CD4-positive, alpha-beta T cell treated with Interleukin-15 for 4 hours (primary cell): ENCODE results near the gene LMBR1L.
"Not testable (repeated sequence)": the region's sequence is repeated elsewhere in the genome, so short reads cannot be mapped to it uniquely, and the experiment has no call there.

Experiments used
- DNase-seq: peaks from one replicate; pipeline ENCODE4 v3.0.0-alpha.2; 2020; ENCODE audit warnings: low spot score

Gene LMBR1L, protein sequence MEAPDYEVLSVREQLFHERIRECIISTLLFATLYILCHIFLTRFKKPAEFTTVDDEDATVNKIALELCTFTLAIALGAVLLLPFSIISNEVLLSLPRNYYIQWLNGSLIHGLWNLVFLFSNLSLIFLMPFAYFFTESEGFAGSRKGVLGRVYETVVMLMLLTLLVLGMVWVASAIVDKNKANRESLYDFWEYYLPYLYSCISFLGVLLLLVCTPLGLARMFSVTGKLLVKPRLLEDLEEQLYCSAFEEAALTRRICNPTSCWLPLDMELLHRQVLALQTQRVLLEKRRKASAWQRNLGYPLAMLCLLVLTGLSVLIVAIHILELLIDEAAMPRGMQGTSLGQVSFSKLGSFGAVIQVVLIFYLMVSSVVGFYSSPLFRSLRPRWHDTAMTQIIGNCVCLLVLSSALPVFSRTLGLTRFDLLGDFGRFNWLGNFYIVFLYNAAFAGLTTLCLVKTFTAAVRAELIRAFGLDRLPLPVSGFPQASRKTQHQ

DNA sequence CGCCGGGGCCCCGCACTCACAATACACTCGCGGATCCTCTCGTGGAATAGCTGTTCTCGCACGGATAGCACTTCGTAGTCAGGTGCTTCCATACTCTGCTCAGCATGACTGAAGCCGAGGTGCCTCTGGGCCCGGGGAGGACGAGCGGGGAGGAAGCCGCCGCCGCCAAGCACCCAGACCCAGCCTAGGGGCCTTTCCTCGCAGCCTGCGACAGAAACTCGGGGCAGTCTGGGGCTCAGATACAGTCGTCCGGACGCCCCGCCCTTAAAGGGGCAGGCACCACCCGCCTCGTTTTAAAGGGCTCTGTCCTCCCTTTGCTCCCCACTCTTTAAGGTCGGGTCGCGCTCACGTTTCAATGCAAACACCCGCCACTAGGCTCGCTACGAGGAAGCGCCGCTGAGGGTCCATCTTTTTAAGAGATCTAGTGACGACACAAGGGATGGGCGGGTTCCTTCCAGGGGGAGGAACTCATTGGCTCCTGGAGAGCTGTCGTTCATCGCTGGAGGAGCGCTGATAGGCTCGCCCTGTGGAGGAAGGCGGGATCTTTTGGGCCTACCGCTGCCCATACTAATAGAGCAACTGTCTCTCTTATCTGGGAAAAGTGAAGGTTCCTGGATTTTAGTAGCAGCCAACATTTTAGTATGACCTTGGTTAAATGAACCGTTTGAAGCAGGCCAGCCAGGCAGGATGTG is at the start of gene LMBR1L:
TSS of gene LMBR1L (minus strand) at position 384 of the 692 bp plus-strand sequence. CDS start at position 92, 292 bp downstream.
- peak; percentile 98 for DNase-seq

DNA sequence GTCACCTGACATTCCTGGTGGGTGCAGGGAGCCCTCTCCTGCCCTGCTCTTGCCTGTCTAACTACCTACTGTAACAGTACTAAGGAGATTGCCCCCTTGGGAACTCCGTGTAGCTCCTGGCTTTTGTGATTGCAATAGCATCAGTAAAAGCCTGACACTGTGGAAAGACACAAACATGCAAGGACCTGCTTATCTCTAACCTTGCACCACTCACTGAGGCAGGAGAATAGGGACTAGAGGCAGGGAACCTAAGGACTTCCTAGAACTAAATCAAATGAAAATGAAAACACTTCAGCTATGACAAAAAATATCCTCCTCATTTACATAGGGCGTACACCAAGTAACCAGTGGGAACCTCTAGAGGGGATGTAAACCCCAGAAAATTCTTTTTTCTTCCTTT is 49.8 kb upstream of the LMBR1L start:
- DNase-seq = no peak

DNA sequence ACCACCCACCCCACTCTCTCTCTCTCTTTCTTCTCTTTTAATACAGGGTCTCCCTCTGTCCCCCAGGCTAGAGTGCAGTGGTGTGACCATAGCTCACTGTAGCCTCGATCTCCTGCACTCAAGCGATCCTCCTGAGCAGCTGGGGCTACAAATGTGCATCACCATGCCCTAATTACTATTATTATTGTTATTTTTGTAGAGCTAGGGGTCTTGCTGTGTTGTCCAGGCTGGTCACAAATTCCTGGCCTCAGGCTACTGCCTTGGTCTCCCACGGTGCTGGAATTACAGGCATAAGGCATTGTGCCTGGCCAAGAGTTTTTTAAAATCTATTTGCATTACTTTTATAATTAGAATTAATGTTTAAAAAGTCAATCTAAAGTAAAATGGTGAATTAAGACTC is 43.6 kb upstream of the LMBR1L start:
- no peak for DNase-seq

DNA sequence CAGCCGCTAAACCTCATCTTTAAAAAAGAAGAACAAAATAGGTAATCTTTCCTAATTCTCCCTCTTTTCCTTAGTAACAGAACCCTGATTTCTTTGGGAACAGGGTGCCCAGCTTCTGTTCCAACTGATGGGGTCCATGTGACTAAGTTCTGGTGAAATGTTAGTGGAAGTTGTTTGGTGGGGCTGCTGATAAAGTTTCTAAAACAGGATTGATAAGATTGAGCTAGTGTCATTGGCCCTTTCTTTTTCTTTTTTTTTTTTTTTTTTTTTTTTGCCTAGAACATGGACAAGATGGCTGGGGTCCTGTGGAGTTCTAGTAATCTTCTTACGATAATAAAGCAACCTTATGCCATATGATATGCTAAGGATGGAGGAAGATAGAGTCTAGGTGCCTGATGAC is 36.7 kb upstream of the LMBR1L start:
- DNase-seq = no peak

DNA sequence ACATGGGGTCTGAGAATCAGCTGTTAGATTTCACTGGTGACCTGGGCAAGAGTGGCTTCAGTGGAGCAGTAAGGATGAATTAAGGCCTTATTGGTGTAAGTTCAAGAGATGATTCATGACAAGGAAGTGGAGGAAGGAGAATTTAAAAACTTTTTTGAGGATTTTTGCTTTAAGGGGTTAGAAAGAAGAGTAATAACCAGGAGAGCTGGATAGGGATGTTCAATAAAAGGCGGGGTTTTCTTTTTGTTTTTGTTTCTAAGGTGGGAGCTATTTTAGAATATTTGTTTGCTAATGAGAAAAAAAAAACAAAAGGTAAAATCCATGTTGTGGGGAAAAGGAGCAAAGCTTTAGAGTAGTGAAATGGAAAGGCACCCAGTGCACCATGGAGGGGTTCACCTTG is 35.8 kb upstream of the LMBR1L start:
- no peak for DNase-seq

DNA sequence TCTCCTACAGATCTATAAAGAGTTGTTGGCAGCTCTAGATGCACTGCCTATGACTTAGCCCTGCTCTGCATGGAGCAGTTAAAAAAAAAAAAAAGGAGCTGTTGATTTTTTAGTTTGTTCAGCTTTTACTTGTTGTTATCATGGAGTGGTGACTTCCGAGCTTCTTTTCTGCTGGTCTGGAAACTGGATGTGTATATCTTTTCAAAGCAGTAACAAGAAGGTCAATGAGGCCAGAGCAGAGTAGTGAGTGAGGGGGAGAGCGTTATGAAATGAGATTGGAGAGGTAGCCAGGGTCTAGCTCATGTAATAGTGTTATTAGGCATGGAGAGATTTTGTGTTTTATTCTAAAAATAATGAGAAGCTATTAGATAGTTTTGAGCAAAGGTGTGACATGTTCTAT is 33.7 kb upstream of the LMBR1L start:
- DNase-seq = no peak

DNA sequence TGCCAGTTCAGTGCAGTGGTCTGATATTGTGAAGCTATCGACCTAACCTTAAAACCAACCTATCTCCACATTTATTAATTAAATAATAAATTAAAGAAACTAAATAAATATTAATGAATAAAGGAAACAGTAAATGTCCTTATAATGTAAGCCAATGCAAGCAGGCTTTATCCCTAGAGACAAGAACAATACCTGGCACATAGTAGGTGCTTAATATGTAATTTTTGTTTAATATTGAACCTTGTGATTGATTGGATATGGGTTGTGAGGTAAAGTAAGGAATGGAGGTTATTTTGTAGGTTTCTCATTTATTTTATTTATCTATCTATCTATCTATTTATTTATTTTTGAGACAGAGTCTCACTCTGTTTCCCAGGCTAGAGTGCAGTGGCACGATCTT is 28.4 kb upstream of the LMBR1L start:
- no peak for DNase-seq

DNA sequence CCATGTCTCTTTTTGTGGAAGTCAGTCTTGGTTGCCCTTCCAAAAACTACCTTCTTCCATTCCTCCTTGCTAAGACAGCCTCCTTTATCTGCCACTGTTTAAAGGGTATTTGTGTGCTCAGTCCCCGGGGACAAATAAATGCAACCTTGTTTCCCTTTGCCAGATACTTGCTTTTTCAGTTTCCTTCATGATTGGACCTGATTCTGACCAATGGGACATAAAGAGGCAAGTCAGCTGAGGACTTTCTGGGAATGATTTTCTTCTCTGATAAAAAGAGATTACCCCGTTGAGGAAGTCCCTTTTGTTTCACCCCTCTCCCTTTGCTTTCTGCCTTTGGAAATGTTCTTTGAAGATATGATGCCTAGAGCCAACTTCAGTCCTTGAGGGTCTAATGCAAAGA is 27.9 kb upstream of the LMBR1L start:
- DNase-seq = no peak

DNA sequence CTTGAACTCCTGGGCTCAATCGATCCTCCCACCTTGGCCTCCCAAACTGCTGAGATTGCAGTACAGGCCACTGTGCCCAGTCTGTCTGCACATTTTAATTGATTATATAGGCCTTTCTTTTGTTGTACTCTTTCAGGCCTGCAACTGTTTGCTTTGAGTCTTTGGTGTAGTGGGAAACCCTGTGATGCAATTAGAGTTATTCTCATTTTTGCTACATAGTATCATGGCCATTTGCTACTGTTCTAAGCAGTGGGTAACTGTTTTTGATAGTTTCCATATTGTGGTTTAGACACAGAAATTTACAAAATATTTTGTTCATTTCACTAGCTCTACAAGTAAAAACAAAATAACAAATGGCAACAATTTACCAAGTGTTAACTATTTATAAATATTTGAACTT is 26.8 kb upstream of the LMBR1L start:
- DNase-seq = no peak

DNA sequence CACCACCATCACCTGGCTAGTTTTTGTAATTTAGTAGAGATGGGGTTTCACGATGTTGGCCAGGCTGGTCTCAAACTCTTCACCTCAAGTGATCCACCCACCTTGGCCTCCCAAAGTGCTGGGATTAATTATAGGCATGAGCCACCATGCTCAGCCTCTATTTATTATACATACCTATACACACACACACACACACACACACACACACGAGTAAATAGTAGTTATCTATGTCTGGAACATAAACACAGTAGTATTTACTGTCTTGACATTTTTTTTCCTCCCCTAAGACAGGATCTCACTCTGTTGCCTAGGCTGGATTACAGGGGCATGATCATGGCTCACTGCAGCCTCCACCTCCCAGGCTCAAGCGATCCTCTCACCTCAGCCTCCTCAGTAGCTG is 26.4 kb upstream of the LMBR1L start:
- DNase-seq = not testable (repeated sequence)

DNA sequence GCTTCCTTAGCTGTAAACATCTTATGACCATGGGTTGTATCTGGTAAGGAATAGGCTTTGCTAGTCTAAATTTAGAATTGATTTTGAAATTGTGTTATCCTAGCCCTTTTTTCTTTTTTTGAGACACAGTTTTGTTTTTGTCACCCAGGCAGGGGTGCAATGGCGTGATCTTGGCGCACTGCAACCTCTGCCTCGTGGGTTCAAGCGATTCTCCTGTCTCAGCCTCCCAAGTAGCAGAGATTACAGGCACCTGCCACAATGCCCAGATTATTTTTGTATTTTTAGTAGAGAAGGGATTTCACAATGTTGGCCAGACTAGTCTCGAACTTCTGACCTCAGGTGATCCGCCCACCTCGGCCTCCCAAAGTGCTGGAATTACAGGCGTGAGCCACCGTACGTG is 22.9 kb upstream of the LMBR1L start:
- DNase-seq = no peak

DNA sequence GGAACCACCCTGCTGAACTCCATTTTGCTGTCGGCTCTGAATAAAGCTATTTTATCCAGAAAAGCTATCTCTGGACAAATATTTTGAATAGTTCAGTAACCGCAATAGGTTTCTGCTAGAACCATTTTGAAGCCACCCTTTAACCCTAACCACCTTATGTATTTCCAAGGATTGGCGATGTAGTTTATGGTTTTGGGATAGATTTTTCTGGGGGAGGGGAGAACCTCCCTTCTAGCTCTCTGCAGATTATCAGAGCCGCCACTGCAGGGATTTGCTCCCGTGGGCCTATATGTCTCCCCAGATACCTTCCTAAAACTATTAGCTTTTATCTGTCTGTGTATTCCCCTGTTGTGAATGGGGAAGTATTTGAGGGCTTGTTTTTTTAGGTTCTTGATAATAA is 22.4 kb upstream of the LMBR1L start:
- no peak for DNase-seq

DNA sequence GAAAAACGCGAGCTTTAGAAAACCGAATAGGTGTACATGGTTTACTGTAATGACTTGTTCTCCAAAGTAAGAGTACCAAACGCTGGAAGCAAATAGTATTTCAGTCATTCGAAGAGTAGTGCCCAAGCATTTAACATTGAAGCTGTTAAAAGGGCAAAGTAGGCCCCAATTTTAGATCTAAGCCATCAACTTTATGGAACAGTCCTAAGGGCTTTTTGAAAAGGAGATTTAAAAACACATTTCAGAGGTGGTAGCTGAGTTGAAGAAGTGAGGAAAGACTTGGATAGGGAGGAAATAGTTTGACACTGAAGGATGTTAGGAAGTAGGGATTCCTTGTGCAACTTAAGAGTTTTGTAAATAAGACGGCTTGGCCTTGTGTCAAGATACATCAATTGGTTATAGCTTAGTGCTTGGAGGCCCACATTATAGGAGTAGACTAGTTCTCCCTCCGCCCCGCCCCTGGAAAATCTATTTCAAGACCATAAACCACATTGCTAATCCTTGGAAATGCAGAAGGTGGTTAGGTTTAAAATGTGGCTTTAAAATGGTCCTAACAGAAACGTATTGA is 21.3 kb upstream of the LMBR1L start:
- no peak for DNase-seq

DNA sequence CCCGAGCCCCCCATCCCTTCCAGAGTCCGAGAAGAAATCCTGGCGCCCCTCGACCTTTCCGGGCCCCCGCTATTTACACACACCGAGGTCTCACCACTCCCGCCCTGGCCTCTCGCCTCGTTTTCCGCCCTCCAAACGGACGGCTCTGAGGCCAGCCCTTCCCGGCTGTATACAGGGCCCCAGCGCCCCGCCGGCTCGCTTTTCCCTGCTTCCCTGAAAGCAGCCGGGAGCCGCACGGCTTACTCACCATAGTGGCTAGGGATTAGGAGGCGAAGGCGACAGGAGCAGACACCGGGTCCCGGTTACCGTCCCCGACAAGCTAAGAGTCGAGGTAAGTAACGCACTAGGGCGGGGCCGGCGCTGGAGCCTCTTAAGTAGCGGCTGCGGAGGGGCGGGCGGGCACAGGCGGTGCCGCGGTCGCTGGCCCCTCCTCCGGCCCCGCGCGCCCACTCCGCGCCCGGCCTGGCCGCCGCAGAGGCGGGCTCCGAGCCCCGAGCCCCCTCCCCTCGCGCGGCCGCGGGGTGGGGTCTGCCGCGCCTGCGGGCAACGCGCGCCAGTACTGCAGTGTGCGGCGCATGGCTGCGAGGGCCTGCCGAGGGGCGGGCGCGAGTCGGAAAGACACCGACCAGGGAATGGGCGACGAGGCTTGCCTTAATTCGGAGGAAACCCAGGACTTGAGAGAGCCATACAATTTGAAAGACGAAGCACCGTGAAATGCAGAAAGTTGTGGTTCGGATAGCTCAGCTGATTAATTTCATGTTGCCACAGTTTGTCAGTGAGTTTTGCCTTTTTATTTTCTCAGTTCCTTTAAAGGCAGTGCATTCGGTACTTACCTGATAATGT is 20.6 kb upstream of the LMBR1L start, which contains the start of gene TUBA1B:
TSS of gene TUBA1B (minus strand) at position 345 of the 843 bp plus-strand sequence. CDS start at position 250, 95 bp downstream.
- peak; percentile 93 for DNase-seq

DNA sequence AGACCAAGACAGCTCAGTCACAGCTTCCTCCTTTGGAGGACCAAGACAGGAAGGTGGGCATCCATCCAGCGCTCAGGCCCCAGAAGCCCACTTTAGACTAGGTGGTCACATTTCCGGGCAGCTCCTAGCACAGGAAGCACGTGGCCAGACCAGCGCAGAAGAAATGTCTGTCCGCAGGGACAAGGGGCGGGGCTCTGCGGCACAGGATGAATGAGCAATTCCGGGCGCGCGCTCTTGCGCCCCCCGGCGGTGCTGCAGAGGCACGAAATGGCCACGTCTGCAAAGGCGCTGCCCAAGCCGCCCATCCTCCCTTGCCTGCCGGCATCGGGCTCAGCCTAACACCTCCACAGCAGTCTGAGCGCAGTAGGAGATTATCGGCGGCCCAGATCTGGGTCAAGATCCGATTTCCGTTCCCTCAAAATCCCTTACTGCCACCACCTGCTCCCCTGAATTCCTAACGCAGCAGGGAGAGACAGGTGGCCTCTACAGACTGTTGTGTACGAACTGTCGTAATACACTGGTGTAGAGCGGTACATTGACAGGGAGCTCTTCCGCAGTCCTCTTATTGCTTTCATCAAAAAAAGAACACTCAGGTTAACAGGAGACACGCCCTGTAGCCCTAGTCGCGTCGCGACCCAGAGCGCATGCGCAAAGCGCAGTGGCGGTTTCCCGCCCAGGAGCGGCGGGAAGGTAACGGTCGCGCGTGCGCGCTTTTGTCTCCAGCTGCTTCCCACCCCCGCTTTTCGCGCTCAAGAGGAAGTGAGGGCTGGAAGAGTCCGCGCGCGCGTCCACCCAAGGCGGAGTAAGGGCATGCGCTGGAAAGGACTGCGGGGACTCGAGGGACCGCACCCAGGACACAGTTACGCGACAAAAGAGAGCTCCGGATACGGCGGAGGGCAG is 19.8 kb upstream of the LMBR1L start:
- DNase-seq = peak; percentile 95

DNA sequence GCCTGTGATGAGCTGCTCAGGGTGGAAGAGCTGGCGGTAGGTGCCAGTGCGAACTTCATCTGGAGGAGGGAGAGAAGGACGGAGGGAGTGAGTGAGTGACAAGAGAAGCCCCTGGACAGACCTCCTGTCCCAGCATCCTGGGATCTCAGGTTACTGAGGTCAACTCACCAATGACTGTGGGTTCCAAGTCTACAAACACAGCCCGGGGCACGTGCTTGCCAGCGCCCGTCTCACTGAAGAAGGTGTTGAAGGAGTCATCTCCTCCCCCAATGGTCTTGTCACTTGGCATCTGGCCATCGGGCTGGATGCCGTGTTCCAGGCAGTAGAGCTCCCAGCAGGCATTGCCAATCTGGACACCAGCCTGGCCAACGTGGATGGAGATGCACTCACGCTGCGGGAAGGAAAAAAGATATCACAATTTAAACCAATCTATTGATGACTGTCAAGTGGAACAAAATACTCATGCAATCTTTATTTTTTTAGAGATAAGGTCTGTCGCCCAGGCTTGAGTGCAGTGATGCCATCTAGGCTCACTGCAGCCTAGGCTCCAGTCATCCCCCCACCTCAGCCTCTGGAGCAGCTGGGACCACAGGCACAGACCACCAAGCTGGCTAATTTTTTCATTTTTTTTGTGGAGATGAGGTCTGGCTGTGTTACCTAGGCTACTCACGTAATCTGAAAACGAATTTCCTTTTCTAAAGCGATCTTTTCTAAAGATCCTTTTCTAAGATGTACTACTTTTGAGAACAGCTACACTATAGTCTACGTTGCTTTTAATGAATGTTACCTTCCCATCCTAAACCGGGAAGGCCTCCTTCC is 18.9 kb upstream of the LMBR1L start:
- DNase-seq = no peak

DNA sequence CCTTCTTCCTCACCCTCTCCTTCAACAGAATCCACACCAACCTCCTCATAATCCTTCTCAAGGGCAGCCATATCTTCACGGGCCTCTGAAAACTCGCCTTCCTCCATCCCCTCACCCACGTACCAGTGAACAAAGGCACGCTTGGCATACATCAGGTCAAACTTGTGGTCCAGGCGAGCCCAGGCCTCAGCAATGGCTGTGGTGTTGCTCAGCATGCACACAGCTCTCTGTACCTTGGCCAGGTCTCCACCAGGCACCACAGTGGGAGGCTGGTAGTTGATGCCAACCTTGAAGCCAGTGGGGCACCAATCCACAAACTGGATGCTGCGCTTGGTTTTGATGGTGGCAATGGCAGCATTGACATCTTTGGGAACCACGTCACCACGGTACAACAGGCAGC is 17.3 kb upstream of the LMBR1L start:
- DNase-seq = not testable (repeated sequence)

DNA sequence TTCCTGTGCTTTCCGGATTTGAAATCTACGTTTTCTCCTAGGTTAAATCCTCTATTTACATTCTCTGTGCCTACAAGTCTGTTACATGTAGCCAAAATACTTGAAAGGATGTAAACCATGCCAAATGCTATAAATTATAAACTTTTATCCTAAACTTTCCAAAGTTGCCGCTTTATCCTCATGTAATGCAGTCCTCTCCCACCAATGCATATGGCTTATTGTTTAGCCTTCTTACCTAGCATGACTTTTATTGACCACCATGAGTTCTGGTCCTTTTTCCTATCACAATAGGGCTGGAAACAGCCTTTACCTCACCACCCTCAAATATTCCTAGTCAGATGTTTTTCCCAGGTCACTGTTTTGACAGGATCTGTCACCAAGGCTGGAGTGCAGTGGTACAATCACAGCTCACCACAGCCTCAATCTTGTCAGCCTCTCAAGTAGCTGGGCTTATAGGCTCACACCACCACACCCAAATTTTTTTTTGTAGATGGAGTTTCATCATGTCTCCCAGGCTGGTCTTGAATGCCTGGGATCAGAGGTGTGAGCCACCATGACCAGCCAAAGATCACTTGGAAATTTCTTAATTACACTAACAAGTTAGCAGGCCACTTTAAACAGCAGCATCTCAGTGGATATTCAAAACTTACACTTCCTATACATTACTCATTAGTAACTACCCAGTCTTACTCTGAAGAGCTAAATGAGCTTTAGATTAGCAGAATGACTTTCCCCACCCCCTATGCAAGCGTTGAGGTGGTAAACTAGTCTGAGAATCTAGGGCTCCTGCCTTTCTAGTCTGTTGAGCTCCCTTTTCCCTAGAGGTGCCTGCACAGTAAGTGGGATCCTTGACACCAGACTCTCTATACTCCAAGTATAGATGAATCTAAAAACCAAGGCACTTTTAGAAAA is 16.5 kb upstream of the LMBR1L start:
- no peak for DNase-seq
